K562 (cell line): ENCODE results near the gene HSPB3. TPM values are rescaled to one million over a fixed set of nuclear protein-coding genes. Genes with fewer than 3 reads are reported as not detected.

Experiments used
- ATAC-seq: fragments of 200-7000 bp; cut with Tn5 transposase; 3 replicates; pipeline ENCODE4 v1.9.1; 2020; ENCODE audit warnings: moderate library complexity
- BruUV-seq: library from RNA; stranded (reverse); fragments of 400-500 nt; replicated peaks from 2 replicates; lab custom pipeline; 2021; lab: Mats Ljungman, UMichigan
- CTCF ChIA-PET: fragments of 300-600 bp; formaldehyde crosslinking; extraction: SDS; loops from one replicate; lab custom pipeline; 2021; ENCODE audit warnings: low intra/inter-chr PET ratio; lab: Yijun Ruan, JAX
- POLR2A ChIA-PET: fragments of 300-600, 350-650 bp; sonication (Branson Sonifier 250); formaldehyde crosslinking; extraction: SDS; loops from one replicate; lab custom pipeline; 2021; ENCODE audit warnings: antibody characterized with exemption, inconsistent platforms; lab: Yijun Ruan, JAX
- DNase-seq, 4 experiments: peaks; one replicate each; pipeline versions ENCODE4 v3.0.0 to v3.0.0-alpha.2; 2011 to 2018; ENCODE audit warnings: low spot score in 3 of 4, mixed read lengths in 3 of 4; ENCODE audit errors: extremely low read depth in 1 of 4
- FAIRE-seq: peaks from 2 replicates; lab custom pipeline; 2011; peaks lifted over from hg19 to GRCh38; lab: Jason Lieb, UNC
- H2AFZ ChIP-seq: 2 replicates; pipeline ENCODE4 v1.6.0; 2011; ENCODE audit warnings: low read depth, low read length, control low read depth, inconsistent platforms
- H3K27ac ChIP-seq: fragments of 200-600 bp; 3 replicates; pipeline ENCODE4 v1.8.0; 2011; ENCODE audit warnings: low read depth, mild to moderate bottlenecking, control low read depth, inconsistent platforms, low read length, moderate library complexity, mixed read lengths; ENCODE audit errors: extremely low read depth
- H3K27me3 ChIP-seq, 2 experiments: fragments of 300-600 bp in 1 of 2; 2 replicates in 1 of 2; 3 replicates in 1 of 2; pipeline versions ENCODE4 v1.6.0 to v1.8.0; 2011; ENCODE audit warnings: inconsistent platforms in 2 of 2, low read length in 2 of 2, mild to moderate bottlenecking in 1 of 2, mixed read lengths in 1 of 2, moderate library complexity in 1 of 2; ENCODE audit not compliant: control insufficient read depth in 2 of 2, insufficient read depth in 2 of 2
- H3K36me3 ChIP-seq: fragments of 300-600 bp; 3 replicates; pipeline ENCODE4 v1.8.0; 2011; ENCODE audit warnings: mild to moderate bottlenecking, low read length, inconsistent platforms; ENCODE audit not compliant: control insufficient read depth, insufficient read depth
- H3K4me1 ChIP-seq, 2 experiments: fragments of 200-600 bp in 1 of 2; replicated peaks in 1 of 2; 2 replicates in 1 of 2; 3 replicates in 1 of 2; pipeline versions ENCODE4 v1.5.1 to v1.8.0; 2011; ENCODE audit warnings: inconsistent platforms in 2 of 2, low read length in 2 of 2, mild to moderate bottlenecking in 1 of 2, mixed read lengths in 1 of 2, moderate library complexity in 1 of 2; ENCODE audit not compliant: control insufficient read depth in 2 of 2, insufficient read depth in 2 of 2
- H3K4me2 ChIP-seq: 2 replicates; pipeline ENCODE4 v1.6.1; 2011; ENCODE audit warnings: low read length, control low read depth, inconsistent platforms, mixed read lengths; ENCODE audit not compliant: insufficient read depth
- H3K4me3 ChIP-seq: fragments of 200-600 bp; sonication (generic), shearing (Covaris generic); 2 replicates; pipeline ENCODE4 v1.5.1; 2016; ENCODE audit warnings: control low read depth, inconsistent platforms
- H3K79me2 ChIP-seq: fragments of 200-600 bp; 3 replicates; pipeline ENCODE4 v1.8.0; 2011; ENCODE audit warnings: low read length, inconsistent platforms; ENCODE audit not compliant: control insufficient read depth, insufficient read depth
- H3K9ac ChIP-seq, 2 experiments: 2 replicates each; pipeline versions ENCODE4 v1.6.0 to v1.6.1; 2011; ENCODE audit warnings: low read depth in 2 of 2, low read length in 2 of 2, control low read depth in 1 of 2, inconsistent platforms in 1 of 2, mild to moderate bottlenecking in 1 of 2, mixed read lengths in 1 of 2; ENCODE audit not compliant: insufficient read depth in 1 of 2
- H3K9me1 ChIP-seq: one replicate; pipeline ENCODE4 v1.6.0; 2011; ENCODE audit warnings: inconsistent platforms, mild to moderate bottlenecking, low read length, moderate library complexity; ENCODE audit not compliant: control insufficient read depth, insufficient read depth
- H3K9me3 ChIP-seq: replicated peaks from 2 replicates; pipeline ENCODE4 v1.5.1; 2011; ENCODE audit warnings: low read depth, low read length, inconsistent platforms; ENCODE audit not compliant: control insufficient read depth, insufficient read depth
- H4K20me1 ChIP-seq: replicated peaks from 2 replicates; pipeline ENCODE4 v1.6.1; 2011; ENCODE audit warnings: low read length, inconsistent platforms, mixed read lengths; ENCODE audit not compliant: control insufficient read depth, insufficient read depth
- ARID4B ChIP-seq: sonication (generic); formaldehyde crosslinking; IDR thresholded peaks from 2 replicates; pipeline ENCODE4 v1.8.0; 2022; ENCODE audit warnings: mild to moderate bottlenecking, missing genetic modification reagents
- BCL6 ChIP-seq: fragments of 250-450 bp; sonication (Bioruptor Pico); IDR thresholded peaks from 2 replicates; pipeline ENCODE4 v1.4.0; 2020
- C11orf30 ChIP-seq: fragments of 450-650 bp; IDR thresholded peaks from 2 replicates; pipeline ENCODE4 v1.6.1; 2016; ENCODE audit warnings: low read depth, mild to moderate bottlenecking
- ILF3 ChIP-seq: fragments of 450-650 bp; IDR thresholded peaks from 2 replicates; pipeline ENCODE4 v1.6.1; 2018; ENCODE audit warnings: antibody characterized with exemption, mild to moderate bottlenecking, moderate library complexity, borderline replicate concordance
- MAFF ChIP-seq: IDR thresholded peaks from 2 replicates; pipeline ENCODE4 v1.6.1; 2012; ENCODE audit warnings: low read length, improper control_type of control experiment
- MAFG ChIP-seq: fragments of 450-650 bp; conservative IDR thresholded peaks from 2 replicates; pipeline ENCODE4 v1.6.1; 2016; ENCODE audit warnings: missing genetic modification characterization, missing compliant biosample characterization
- ZNF316 ChIP-seq: fragments of 450-650 bp; IDR thresholded peaks from 2 replicates; pipeline ENCODE4 v1.6.1; 2016
- ZNF584 ChIP-seq: fragments of 200-800 bp; sonication (Bioruptor generic); IDR thresholded peaks from 2 replicates; pipeline ENCODE4 v1.6.1; 2016; ENCODE audit warnings: low read depth, mild to moderate bottlenecking, missing genetic modification characterization, missing compliant biosample characterization
- WGBS: fragments of 100-300 bp; shearing (Covaris generic); methylation state at CpG from one replicate; pipeline ENCODE4 v1.1.6; 2016; ENCODE audit warnings: low coverage, mixed read lengths; ENCODE audit not compliant: insufficient coverage; ENCODE audit errors: missing lambda C conversion rate; 5-methylcytosine and 5-hydroxymethylcytosine counted together
- in situ Hi-C: fragments of 300-500 bp; cut with MboI; formaldehyde crosslinking; loops from 4 replicates; pipeline ENCODE4 v1.15.0; 2018; ENCODE audit warnings: inconsistent platforms, mixed read lengths
- intact Hi-C: fragments of 100-400 bp; cut with micrococcal nuclease; formaldehyde crosslinking; loops from 2 replicates; pipeline ENCODE4 v1.14.2; 2022
- polyA plus RNA-seq, 8 experiments: library from polyadenylated mRNA; depleted of rRNA in 4 of 8; stranded (reverse) in 5 of 8; unstranded in 3 of 8; fragments of >200 nt; fragmentation: Nextera tagmentation in 2 of 8; fragmentation: Illumina TruSeq in 1 of 8; extraction: Ambion mirVana in 2 of 8; extraction: Trizol in 1 of 8; gene quantifications; 2 replicates each; pipeline versions ENCODE4 v1.2.1 to v1.2.3, GENCODE V29; 2011 to 2014; ENCODE audit warnings: inconsistent platforms in 1 of 8, missing spikeins in 1 of 8
- total RNA-seq, 7 experiments: library from RNA; depleted of rRNA in 6 of 7; stranded (reverse); fragments of >200 nt in 6 of 7; fragmentation: Illumina TruSeq in 2 of 7; extraction: Trizol in 2 of 7; gene quantifications; 2 replicates each; pipeline versions ENCODE4 v1.2.1 to v1.2.3, GENCODE V29; 2011 to 2021; ENCODE audit warnings: low replicate concordance in 1 of 7

Gene HSPB3
- total and polyA plus RNA-seq, 9 of the 15 experiments (the other 6 are each of a cell fraction or from before 2014, with no cell fraction given): 2.4 to 6.3 (median 3.4) TPM

- Histone ChIP-seq H3K9me1 (no peaks in the 10 kb centered on the region), H3K79me2 (no peaks in the 10 kb centered on the region), H2AFZ (no peak overlapping the region), H3K4me1 (peaks cover 0 to 8% of the 10 kb centered on the region in 2 experiments; a peak in 3 of 5 replicates), H3K4me2 (no peak overlapping the region), H3K27ac (no peak overlapping the region), H4K20me1 (no peaks in the 10 kb centered on the region), H3K36me3 (peaks cover 5% of the 10 kb centered on the region; the same call in 1 of the 3 replicates), H3K27me3 (no peaks in the 10 kb centered on the region), H3K9me3 (no peaks in the 10 kb centered on the region), H3K4me3 (no peak overlapping the region), H3K9ac (no peak overlapping the region)
- in situ Hi-C loops: no loop called here
- ChIA-PET POLR2A (interaction anchor here (0.6 to 2.5 kb wide), 3 partner anchors 8 to 144 kb away, joined by 3 to 7 read pairs (median 4); partner anchors contain the start of gene ARL15), CTCF (no interaction called here)
- 45% methylated on average over 2 of the region's 2 CpGs for WGBS
- no peak for ATAC-seq
- intact Hi-C loops: no loop called here
- no peak for DNase-seq
- BruUV-seq: no TSS peak
- no peak for FAIRE-seq
- TF ChIP-seq ZNF316 (peak; percentile 83), BCL6 (CRISPR knock-in tag) (no peak), MAFF (peak; percentile 17; the same call in 1 of the 2 replicates), ARID4B (CRISPR knock-in tag) (no peak), C11orf30 (peak; percentile 81), ILF3 (no peak), MAFG (peak; percentile 56), ZNF584 (CRISPR knock-in tag) (no peak)
- TF ChIP-seq, all 486 proteins: peak for 4
Observed at GRCh38 chr5:54454602-54455001, 897 bp upstream of the HSPB3 start.
